Stomach (tissue), 4 donors: ENCODE measurements around the gene SMCO3.

Source experiments
- CTCF ChIP-seq, 7 experiments: fragments of 450-650 bp in 4 of 7; fragments of 200-600 bp in 3 of 7; sonication (generic) in 3 of 7; IDR thresholded peaks; one replicate each; pipeline ENCODE4 v1.5.1; 2016 to 2019; ENCODE audit warnings: antibody characterized with exemption in 7 of 7, control low read depth in 2 of 7, mild to moderate bottlenecking in 1 of 7
- EP300 ChIP-seq: sonication (generic); formaldehyde crosslinking; IDR thresholded peaks from one replicate; pipeline ENCODE4 v1.6.1; 2017; ENCODE audit warnings: antibody characterized with exemption
- POLR2A ChIP-seq, 4 donors: fragments of 450-650 bp; IDR thresholded peaks; one replicate each; pipeline ENCODE4 v1.6.1; 2016; ENCODE audit warnings: antibody characterized with exemption in 4 of 4, control low read depth in 2 of 4, mild to moderate bottlenecking in 1 of 4, moderate library complexity in 1 of 4

GRCh38 chr12:14845350-14845750, 31.4 kb upstream of the SMCO3 start:
- TF ChIP-seq EP300 (no peak), CTCF (IDR thresholded peaks at IDR 0.05) (peak in 5 of 7 experiments; percentile 65 to 87 (median 77)), POLR2A (IDR thresholded peaks at IDR 0.05) (no peak)
